Measurements from ENCODE around the gene GPR162.

GPR162 gene

DNA sequence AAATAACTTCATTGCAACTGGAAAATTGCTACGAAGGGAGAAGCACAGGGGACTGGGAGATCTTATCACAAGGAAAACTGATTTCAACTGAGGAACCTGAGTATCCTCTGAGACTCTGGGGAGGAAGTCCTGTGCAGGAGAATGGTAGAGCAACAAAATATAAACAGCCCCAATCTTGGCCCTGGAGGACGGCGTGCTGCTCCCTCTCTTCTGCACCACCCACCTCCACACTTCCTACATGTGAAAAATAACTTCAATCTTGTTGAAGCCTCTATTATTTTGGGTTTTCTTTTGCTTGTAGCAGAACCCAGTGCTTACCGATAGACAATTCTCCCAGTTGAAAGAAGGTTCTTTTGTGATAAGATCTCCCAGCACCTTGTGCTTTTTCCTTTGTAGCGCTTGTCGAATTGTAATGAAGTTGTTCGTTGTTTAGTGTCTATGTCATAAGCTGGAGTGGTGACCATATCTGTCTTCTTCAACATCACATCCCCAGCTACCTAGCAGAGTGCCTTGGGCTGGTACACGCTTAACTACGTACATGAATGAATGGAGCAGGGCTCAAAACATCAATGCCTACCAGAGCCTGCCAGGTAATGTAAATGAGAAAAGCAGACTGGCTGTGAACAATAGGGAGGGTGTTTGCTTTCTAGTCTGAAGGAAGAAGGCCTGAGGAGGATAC lies 35.1 kb upstream of the GPR162 start:
- peak; percentile 47 for DNase-seq (ENCODE audit: low read depth, low spot score)

DNA sequence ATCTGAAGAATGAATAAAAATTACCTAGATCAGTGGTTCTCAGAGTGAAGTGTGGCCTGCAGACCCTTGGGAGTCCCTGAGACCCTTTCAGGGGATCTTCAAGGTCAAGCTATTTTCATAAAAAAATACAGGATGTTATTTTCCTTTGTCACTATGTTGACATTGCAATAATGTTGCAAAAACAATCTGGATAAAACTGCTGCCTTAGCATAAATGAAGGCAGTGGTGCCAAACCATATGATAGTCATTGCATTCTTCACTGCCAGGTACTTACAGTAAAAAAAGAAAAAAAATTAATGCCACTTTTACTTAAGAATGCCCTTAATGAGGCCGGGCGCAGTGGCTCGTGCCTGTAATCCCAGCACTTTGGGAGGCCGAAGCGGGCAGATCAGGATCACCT lies 34.3 kb upstream of the GPR162 start:
- peak; percentile 0 for DNase-seq (ENCODE audit: low read depth, low spot score)

DNA sequence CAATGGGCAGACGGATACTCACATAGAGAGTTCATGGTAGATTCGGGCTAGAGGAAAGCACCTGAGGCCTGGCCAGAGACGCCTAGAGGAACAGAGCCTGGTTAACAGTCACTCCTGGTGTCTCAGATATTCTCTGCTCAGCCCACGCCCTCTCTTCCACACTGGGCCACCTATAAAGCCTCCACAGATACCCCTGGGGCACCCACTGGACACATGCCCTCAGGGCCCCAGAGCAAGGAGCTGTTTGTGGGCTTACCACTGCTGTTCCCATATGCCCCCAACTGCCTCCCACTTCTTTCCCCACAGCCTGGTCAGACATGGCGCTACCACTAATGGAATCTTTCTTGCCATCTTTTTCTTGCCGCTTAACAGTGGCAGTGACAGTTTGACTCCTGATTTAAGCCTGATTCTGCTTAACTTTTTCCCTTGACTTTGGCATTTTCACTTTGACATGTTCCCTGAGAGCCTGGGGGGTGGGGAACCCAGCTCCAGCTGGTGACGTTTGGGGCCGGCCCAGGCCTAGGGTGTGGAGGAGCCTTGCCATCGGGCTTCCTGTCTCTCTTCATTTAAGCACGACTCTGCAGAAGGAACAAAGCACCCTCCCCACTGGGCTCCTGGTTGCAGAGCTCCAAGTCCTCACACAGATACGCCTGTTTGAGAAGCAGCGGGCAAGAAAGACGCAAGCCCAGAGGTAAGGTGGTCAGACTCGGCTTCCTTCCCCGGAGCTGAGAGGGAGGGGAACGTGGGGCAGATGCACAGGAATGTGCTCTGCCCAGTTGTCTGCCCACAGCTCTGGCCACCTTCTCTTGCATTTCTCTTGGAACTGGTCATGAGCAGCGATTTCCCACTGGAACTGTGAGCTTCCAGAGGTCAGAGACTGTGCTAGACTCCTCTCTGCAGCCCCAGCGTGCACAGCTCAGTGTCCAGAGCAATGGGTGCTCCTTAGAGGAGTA lies 32.4 kb upstream of the GPR162 start, which contains the start of gene CD4:
Gene CD4, plus strand, starts transcription at position 557 of the 953 bp plus-strand sequence. CDS start 10,611 bp downstream, outside the sequence.
- DNase-seq (ENCODE audit: low read depth, low spot score), result peak; percentile 28

DNA sequence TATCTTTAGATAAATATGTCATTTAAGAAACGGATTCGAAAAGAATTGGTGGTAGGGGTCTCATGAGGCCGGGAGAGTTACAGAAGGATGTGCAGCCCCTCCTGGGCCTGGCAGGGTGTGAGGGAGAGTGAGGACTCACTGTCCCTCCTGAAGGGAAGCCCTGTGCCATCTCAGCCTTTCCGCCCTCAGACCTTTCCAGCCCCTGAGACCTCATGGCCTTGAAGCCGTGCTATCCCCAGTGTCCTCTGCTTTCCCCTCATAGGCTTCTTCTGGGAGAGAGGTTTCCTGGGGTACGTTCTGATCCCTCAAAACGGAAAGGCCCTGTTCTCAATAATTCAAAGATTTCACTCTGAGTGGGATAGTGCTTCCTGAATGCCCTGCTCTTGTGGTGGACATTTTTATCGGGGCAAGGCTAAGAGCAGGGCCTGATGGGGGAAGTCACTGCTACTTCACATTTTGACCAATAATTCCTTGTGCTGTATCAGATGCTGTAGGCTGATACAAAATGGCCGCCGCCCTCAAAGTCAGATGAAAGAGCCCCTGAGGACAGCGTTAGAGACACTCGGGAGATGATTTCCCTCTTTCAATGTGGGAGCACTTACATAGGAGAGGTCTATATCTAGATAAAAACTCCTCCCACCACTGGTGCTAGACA lies 31.0 kb upstream of the GPR162 start:
- peak; percentile 2 for DNase-seq (ENCODE audit: low read depth, low spot score)

DNA sequence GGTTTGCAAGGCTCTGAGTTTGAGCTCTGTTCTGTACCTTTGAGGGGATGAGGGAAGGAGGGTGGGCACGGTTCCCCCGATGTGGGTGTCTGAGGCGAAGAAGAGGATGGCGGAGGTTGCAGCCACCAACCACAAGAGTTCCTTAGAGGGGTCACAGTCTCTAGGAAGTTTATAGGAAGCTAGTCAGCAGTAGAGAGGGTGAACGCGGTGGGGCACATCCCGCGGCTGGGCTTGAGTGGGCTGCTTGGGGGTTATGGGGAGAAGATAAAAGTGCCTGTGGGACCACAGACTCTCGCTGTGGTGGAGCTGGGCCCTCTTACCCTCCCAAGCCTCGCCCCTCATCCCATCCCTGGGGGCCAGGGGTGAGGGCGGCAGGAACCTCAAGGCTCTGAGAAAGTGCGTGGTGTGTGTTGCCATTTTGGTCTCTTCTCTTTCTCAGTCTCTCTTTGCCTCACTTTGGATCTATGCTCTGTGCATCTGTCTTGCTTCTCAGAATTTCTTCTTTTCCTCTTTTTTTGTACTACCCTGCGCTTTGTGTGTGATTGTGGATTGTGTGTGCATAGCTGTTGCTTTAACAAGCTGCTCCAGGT lies 29.6 kb upstream of the GPR162 start:
- peak; percentile 2 for DNase-seq (ENCODE audit: low read depth, low spot score)

DNA sequence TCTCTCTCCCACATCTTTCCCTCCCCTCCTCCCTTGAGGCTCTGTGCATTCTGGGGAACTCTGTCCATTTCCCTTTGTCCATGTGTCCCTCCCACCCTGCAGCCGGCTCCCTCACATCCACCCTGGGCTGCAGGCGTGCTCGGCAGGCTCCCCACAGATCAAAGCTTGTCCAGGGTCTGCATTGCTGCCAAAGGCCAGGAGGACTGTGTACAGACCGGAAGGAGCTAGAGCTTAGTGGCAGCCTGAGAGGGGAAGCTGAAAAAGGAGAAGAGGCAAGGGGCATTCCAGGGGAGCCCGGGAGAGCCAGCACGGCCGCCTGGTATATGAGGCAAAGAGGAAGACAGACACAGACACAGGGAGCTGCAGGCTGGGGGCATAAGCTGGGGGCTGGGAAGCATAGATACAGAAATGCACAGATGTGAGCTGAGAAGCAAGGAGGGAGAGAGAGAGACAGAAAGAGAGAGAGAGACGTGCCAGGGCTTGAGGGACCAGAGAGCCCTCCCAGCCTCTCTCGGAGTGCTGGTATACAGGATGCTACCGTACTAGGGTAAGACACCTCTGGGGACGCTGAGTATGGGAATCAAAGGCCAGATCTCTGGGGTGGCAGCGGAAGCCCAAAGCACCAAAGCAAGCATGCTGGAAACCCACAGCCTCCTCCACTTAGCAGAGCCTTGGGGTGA lies 29.0 kb upstream of the GPR162 start:
- peak; percentile 68 for DNase-seq (ENCODE audit: low read depth, low spot score)

DNA sequence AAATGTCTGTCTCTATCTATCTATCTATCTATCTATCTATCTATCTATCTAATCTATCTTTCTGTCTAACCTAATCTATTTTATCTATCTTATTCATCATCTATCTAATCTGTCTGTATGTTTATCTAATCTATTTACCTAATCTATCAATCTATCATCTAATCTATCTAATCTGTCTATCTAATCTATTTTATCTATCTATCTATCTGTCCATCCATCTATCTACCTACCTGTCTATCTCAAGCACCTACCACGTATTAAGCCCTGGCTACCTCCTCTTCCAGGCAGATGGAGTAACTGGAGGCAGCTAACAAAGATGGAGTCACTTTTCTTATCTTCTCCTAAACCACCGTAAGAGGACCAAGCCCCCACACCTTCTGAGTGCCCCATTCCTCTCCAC lies 26.5 kb upstream of the GPR162 start:
- DNase-seq (ENCODE audit: low read depth, low spot score), result no peak

DNA sequence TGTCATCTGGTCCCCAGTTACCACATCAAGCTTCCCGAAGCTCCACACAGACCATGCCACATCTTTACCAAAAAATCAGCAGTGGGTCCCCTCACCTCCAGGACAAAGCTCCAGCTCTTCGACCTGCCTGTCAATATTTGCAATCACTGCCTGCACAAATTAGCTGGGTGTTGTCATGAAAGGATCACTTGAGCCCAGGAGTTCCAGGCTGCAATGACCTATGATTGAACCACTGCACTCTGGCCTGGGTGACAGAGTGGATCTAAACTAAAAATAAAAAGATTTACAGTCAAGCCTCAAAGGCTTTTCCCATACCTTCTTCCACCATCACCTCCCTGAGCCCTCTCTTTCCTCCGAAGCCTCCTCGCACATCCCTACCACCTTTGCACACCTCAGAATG lies 25.0 kb upstream of the GPR162 start:
- DNase-seq (ENCODE audit: low read depth, low spot score), result no peak

DNA sequence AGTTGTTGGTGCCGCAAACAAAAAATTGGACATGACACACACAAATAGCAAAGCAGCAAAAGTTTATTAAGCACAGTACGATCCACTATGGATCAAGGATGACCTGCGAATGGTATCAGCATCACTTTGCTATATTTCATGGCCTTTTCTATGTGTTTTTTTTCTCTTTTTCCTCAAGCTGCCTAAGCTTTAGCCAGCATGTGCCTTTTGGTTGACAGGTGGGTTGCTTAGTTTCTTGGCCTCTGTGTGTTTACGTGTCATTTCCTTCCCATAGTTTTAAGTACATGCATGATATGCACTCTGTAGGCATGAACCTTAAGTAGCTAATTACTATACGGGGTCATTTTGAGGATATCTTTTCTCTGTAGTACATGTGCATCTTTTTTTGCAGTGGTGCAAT lies 22.5 kb upstream of the GPR162 start:
- no peak for DNase-seq (ENCODE audit: low read depth, low spot score)

DNA sequence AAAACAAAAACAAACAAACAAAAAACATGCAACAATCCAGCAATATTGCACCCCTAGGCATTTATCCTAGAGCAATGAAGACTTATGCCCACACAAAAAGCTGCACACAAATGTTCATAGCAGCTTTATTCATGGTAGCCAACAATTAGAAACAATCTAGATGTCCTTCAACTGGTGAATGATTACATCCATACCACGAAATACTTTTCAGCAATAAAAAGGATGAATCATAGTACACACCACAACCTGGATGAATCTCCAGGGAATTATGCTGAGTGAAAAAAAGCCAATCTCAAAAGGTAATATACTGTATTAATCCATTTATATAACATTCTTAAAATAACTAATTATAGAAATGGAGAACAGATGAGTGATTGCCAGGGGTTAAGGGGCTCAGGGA lies 14.5 kb upstream of the GPR162 start:
- no peak for DNase-seq (ENCODE audit: low read depth, low spot score)

DNA sequence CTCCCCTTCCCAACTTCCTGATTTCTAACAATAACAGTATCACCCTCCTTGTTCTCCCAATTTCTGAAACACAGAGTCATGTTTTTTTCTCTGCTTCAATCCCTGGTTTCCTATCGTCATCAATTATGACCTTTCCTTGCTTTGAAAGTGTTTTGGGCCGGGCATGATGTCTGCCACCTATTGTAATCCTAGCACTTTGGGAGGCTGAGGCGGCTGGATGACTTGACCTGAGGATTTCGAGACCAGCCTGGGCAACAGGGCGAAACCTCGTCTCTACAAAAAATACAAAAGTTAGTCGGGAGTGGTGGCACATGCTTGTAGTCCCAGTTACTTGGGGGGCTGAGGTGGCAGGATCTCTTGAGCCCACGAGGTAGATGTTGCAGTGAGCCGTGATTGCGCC lies 12.6 kb upstream of the GPR162 start:
- DNase-seq (ENCODE audit: low read depth, low spot score), result no peak

DNA sequence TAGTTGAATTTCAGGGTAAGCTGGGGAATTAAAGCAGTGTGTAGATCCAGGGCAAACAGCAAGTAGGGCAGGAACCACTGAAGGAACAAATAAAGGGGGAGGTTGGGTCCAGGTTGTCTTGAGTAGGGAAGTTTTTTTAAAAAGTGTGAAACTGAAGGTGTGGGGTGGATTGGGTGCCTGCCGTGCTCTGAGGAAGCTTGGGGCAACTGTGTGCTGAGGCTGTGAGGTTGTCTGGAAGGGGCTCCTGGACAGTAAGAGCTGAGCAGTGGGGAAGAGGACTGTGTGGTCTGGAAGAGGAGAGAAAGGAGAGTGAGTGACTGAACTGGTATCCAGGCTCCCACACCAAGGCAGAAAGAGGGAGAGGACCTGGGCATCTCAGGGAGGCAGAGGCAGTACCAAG lies 10.9 kb upstream of the GPR162 start:
- no peak for DNase-seq (ENCODE audit: low read depth, low spot score)

DNA sequence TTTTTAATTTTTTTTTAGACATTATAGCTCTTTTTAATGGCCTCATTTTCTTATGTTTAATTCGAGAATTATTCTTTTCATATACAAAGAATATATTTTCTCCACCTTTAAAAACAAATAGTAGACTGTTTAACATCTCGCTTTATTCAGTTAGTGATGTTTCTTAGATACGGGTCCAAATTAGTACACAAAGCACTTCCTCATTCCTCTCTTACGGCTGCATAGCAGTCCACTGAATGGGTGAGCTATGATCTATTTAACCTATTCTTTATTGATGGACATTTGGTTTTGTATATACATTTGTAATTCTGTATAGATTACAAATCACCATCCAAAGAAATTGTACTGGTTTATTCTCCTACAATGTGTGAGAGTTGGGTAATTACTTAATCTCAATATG lies 8.3 kb upstream of the GPR162 start:
- no peak for DNase-seq (ENCODE audit: low read depth, low spot score)

DNA sequence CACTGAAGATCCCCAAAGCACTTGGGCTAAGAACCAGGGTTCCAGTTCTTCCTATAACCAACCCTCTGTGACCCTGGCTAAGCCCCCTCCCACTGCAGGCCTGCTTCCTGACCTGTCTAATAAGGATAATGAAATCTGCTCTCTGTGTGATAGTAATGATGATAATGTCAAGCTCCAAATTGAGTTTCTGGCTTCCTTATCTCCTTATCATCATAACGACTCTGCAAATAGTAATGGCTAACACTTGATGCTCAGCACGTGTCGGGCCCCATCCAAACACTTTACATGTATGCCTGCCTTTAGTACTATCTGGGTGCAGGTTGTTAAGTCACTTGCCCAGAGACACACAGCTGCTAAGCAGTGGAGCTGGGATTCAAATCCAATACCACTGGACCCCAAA lies 5.0 kb upstream of the GPR162 start:
- no peak for DNase-seq (ENCODE audit: low read depth, low spot score)

DNA sequence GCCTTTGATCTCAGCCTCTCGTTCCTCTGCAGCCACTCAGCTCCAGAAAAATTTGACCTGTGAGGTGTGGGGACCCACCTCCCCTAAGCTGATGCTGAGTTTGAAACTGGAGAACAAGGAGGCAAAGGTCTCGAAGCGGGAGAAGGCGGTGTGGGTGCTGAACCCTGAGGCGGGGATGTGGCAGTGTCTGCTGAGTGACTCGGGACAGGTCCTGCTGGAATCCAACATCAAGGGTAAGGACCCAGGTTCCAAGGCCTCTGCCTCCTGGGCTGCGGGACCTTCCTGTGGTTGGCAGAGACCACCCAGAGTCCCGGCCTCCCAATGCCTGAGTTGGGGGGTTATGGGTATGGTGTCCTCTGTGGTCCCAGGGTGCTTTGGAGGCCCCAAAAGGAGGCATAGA lies 4.5 kb upstream of the GPR162 start:
- no peak for DNase-seq (ENCODE audit: low read depth, low spot score)

DNA sequence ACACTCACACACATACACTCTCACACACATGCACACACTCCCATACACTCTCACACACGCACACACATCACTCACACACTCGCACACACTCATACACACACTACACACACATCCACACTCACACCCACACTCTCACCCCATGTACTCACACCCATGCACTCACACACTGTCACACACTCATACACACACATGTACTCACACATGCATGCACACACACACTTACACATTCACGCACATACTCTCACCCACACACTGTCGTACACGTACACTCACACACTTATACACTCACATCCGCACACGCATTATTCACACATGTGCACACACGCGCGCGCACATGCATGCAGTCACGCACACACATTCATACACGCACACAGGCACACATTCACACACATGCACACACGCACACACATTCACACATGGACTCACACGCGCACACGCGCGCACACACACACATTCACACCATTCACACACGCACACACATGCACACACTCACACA lies 3.9 kb upstream of the GPR162 start:
- no peak for DNase-seq (ENCODE audit: low read depth, low spot score)

DNA sequence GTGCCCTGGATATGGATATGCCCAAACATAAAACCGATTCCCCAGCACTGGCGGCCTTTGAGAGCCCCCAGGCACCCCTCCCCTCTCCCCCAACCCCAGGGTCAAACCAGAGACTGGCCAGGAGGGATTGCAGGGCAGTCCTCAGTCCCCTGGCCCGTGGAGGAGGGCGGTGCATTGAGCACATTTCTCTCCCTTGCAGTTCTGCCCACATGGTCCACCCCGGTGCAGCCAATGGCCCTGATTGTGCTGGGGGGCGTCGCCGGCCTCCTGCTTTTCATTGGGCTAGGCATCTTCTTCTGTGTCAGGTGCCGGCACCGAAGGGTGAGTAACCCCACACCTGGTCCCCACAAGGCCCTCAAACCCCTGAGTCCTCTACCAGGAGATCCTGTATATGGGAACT lies 3.4 kb upstream of the GPR162 start:
- DNase-seq (ENCODE audit: low read depth, low spot score), result peak; percentile 25

DNA sequence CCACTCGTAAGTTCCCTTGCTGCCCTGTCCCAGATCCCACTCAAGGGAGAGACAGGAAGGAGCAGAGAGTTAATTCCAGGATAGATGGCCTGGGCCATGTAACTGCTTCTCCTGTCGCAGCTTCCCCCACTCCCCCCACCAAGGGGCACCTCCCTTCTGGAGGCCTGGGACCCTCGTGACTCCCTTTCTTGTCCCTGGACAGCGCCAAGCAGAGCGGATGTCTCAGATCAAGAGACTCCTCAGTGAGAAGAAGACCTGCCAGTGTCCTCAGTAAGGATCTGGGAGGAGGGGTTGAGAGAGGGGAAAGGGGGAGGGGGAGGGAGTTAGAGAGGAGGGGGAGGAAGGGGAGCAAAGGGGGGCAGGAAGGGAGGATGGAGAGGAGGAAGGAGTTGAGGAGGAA lies 3.0 kb upstream of the GPR162 start:
- DNase-seq (ENCODE audit: low read depth, low spot score), result no peak

DNA sequence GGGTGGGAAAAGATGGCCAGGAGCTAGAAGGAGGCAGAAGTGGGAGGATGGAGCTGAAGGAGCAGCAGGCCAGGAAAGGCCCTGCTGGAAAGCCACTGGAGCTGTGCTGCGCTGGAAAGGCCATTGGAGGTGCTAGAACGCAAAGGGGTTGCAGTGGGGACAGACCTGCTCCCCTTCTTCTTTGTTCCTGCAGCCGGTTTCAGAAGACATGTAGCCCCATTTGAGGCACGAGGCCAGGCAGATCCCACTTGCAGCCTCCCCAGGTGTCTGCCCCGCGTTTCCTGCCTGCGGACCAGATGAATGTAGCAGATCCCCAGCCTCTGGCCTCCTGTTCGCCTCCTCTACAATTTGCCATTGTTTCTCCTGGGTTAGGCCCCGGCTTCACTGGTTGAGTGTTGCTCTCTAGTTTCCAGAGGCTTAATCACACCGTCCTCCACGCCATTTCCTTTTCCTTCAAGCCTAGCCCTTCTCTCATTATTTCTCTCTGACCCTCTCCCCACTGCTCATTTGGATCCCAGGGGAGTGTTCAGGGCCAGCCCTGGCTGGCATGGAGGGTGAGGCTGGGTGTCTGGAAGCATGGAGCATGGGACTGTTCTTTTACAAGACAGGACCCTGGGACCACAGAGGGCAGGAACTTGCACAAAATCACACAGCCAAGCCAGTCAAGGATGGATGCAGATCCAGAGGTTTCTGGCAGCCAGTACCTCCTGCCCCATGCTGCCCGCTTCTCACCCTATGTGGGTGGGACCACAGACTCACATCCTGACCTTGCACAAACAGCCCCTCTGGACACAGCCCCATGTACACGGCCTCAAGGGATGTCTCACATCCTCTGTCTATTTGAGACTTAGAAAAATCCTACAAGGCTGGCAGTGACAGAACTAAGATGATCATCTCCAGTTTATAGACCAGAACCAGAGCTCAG lies 2.3 kb upstream of the GPR162 start:
- DNase-seq (ENCODE audit: low read depth, low spot score), result peak; percentile 7

DNA sequence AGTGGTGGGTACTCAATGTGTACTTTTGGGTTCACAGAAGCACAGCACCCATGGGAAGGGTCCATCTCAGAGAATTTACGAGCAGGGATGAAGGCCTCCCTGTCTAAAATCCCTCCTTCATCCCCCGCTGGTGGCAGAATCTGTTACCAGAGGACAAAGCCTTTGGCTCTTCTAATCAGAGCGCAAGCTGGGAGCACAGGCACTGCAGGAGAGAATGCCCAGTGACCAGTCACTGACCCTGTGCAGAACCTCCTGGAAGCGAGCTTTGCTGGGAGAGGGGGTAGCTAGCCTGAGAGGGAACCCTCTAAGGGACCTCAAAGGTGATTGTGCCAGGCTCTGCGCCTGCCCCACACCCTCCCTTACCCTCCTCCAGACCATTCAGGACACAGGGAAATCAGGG lies 1.5 kb upstream of the GPR162 start:
- DNase-seq (ENCODE audit: low read depth, low spot score), result peak; percentile 6

All from ELF-1 (cell line).